CD4-positive, alpha-beta T cell treated with Interleukin-17A for 4 hours (primary cell): ENCODE data around the gene TRIM47.

Experiments used
- DNase-seq: peaks from one replicate; pipeline ENCODE4 v3.0.0-alpha.2; 2020; ENCODE audit warnings: mixed read lengths

Gene TRIM47

GRCh38 chr17:75908201-75908600 is 29.8 kb upstream of the TRIM47 start:
- DNase-seq, result no peak

GRCh38 chr17:75906143-75906884 is 27.9 kb upstream of the TRIM47 start:
- no peak for DNase-seq

DNA sequence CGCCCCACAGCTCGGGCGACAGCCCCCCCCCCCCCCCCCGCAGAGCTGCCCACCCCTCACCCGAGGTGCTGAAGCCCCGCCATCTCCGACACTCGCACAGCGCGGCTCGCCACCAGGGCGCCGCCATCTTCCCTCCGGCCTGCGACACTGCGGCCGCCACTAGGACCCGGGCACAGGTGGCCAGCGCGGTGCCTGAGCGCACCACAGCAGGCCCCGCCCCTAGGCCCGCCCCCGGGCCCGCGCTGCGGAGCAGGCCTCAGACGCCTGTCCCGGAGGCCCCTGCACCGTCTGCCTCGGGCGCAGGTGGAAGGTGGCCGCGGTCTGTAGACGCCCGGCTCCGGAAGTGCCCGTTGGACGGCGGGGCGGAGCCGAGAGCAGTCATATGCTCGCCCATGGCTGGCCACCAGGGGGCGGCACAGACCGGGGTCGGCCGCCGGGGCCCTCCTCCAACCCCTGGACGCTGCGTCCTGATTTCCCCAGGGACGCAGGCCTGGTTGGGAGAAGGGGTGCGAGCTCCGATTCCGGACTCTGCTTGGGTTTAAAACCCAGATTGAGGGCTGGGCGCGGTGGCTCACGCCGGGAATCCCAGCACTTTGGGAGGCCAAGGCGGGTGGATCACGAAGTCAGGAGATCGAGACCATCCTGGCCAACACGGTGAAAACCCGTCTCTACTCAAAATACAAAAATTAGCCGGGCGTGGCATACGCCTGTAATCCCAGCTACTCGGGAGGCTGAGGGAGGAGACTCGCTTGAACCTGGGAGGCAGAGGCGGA is 26.6 kb upstream of the TRIM47 start, which contains the start of gene MRPL38:
TSS of gene MRPL38 (minus strand) at position 136 of the 773 bp plus-strand sequence. CDS start at position 127, 9 bp downstream.
- DNase-seq, result peak; percentile 93

DNA sequence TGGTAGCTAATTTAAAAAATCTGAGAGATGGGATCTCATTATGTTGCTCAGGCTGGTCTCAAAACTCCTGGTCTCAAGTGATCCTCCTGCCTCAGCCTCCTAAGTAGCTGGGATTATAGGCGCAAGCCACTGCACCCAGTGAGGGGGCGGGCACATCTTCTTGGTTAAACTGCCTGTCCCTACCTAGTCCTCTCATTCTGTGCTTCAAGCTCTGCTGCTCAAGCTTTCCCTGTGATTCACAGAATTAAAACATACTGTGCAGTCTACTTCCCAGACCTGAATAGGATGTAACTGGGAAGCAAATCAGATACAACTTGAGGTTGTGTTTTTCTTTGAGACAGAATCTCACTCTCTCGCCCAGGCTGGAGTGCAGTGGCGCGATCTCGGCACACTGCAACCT is 24.0 kb upstream of the TRIM47 start:
- DNase-seq, result no peak

DNA sequence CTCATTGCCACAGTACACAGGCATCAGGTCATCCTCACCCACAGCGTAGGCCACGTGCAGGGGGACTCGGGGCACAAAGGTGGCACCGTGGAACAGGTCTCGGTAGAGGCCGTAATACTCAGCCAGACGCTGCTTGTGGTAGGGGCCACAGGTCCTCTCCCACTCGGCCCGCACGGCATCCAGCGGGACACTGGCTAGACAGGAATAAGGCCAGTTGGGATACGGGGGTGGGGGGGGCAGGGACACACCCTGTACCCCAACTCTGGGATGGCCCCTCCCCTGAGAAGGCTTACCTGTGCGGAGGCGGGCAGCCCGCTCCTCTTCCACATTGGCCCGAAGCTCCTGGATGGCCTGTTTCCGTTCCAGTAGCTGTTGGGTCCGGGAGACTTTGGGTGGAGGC is 23.3 kb upstream of the TRIM47 start:
- DNase-seq, result no peak

DNA sequence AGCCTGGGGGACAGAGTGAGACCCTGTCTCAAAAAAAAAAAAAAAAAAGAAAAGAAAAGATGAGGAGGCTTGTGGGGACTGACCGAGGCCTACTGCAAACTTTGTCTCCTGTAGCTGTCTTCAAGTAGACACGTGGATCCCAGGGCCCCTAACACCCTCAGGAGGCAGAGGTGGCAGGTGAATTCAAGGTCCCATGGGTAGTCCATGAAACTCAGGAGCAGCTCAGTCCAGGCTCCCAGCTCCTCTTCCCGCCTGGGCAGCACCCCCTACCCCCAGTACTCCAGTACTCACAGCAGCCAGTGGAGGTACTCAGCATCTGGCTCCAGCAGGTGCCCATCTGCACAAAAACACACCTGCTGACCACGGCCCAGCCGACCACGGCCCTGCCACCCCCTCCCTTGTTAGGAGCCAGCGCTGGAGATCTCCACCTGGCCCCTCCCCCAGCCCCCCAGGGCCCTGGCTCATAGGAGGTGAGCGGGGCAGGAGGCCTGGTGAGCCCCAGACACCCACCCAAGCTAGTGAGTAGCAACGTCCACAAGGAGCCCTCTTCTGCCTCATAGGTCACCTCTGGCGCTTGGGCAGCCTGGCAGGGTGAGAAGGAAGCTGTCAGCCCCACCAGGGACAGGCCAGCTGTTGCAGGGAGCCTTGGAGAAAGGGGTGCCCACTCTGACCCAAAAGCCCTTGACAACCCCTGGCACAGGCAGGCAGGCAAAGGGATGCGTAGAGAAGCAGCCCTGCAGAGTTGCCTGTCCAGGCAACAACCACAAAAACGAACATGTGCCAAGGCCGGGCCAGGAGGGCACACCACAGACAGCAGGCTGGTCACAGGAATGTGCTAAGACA is 22.5 kb upstream of the TRIM47 start:
- DNase-seq, result no peak

DNA sequence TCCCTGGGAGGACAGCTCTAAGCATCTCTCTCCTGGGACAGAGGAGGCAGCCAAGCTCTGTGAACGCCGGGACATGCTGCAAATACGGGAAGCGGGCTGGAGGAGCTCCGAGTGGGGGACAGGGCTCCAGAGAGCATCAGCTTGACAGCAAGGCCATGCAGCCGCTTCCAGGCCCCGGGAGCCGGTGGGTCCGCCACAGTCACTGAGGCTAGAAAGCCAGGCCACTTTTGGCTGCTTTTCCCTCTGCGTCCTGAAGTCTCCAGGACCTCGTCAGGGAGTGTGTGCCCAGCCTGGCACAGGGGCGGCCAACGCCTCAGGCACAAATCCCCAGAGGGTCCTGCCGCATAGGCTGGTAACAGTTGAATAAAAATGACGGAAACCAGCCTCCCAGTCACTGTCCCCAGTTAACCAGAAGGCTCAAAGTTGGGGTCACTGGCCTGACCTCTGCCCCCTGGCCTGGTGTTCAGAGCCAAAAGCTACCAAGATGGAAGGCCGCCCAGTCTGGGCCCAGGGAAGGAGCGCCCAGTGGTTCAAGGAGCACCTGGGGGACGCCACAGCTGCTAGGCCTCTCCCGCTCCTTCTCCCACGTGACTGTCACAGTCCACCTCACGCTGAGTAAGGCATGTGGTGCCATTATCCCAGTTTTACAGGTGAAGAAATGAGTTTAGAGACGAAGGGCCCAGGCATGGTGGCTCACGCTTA is 21.5 kb upstream of the TRIM47 start:
- no peak for DNase-seq

- no peak for DNase-seq
Measured at GRCh38 chr17:75899353-75899752, 21.0 kb upstream of the TRIM47 start.

DNA sequence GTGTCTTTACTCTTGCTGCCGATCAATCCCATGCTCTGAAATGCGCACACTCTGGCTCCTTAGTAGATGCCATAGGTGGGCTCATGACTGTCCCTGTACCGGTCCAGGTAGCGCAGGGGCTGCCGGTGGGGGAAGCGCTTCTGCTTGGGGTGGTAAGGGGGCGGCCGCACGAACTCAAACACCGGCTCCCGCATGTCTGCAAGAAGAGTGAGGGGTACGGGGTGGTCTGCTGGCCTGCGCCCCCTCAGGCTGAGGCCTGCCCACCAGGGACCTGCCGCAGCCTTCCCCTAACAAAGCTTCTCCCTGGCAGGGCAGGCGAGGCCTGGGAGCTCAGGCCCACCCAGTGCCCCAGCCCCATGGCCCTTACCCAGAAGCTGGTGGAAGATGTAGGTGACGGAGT is 20.4 kb upstream of the TRIM47 start:
- DNase-seq, result no peak

DNA sequence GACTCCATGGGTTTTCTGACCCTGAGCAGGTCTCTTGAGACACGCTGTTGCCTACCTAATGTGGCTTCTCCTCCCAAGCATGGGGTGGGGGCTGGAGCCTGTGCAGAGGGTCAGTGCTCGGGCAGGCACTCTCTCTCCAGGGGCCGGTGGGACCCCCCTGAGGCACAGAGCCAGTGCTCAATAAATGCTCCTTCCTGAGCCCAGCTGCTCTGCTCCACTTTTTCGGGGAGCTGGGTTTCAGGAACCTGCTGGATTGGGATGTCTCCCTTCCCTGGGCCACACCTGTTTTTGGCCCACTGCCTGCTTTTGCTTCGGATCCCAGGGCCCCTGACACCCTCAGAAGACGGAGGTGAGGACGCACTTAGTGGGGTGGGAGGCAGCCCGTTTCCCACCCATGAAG is 19.7 kb upstream of the TRIM47 start:
- no peak for DNase-seq

DNA sequence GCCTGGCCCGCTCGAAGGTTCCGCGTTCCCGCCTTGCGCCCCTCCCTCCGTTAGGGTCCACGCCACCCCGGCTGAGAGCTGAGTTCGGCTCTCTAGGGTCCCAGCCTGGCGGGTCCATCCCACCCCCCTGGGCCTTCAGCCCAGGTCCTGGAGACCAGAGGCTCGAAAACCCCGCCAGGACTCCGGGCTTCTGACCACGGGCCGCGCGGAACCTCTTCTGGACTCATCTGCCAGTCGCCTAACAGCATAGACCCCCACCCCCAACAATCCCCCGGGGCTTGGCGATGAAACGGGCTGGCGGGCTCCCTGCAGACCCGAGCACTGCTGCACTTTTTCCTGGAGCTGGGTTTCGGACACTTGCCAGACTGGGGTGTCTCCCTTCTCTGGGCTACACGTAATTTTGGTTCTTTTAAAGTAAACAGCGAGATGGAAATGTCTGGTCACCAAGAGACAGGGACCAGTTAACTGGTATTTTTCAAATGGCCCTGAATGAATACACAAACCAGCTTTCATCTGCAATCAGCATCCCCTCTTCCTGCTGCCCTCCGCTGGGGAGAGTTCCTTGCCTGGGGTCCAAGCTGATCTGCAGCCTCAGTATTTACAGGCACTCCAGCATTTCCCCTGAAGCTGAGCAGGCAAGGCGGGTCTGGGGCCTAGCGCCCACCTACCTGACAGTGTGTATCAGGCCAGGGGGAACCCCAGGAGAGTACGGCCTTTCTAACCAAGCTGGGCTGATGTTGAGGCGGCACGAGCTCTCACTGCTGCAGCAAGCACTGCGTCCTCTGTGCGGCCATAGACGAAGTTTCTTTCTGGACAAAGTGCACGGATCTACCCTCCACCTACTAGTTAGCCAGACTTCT is 19.0 kb upstream of the TRIM47 start:
- no peak for DNase-seq

DNA sequence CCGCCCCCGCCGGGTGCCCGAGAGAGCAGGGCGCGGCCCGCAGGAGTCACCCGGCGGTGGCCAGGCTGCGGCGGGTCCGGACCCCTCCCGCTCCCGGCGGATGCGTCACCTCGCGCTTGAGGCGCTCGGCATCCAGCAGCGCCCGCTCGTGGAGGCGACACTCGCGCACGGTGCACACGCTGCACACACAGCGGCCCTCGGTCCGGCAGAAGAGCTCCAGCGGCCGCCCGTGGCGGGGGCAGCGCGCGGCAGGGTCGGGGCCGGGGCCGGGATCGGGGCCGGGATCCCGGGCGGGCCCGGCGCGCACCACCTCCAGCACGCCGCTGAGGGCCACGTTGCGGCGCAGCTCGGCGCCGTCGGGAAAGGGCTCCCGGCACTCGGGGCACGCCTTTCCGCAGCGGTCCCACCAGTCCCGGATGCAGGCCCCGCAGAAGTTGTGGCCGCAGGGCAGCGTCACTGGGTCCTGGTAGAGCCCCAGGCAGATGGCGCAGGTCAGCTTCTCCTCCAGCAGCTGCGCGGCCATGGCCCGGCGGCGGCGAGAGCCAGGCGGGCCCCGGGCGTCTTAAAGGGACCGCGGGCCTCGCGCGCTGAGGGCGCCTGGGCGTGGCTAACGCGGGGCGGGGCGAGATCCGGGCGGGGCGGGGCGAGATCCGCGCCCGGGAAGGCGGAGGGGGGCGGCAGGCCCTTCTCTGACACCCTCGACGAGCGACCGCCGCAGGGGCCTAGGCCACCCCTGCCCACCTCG is 18.2 kb upstream of the TRIM47 start, which contains the start of gene TRIM65:
TSS of gene TRIM65 (minus strand) at position 537 of the 745 bp plus-strand sequence. CDS start at position 523, 14 bp downstream.
- DNase-seq, result peak; percentile 87

DNA sequence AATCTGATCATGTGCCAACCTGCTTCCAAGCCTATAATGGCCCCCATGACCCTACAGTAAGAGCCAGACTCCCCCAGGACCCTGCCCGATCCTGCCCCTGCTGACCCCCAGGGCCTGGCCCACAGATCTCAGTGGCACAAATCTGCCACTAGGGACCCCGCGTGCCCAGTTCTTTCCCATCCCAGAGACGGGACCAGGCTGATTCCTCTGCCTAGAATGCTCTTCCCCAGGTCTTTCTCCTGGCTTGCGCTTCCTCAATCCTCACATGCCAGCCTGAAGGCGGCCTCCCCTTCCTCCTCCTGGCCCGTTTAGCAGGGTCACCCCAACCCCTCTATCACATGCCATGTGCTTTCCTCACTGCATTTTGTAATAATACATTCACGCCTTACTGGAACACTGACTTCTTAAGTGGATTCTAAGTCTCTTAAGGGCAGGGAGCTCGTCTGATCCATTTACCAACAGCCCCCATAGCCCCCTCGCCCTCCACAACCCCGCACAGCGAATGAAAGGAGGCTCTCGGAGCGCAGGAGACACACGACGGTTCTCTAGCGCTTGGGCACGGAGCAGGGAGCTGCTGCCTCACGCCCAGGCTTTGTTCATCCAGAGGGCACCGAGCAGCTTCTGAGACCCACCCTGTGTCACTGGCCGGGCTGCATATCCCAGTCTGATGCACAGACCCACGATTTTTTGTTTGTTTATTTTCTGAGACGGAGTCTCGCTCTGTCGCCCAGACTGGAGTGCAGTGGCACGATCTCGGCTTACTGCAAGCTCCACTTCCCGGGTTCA is 17.2 kb upstream of the TRIM47 start:
- DNase-seq, result peak; percentile 23

GRCh38 chr17:75894049-75894733 is 15.8 kb upstream of the TRIM47 start:
- no peak for DNase-seq

- DNase-seq, result no peak
Measured at GRCh38 chr17:75893305-75894048, 15.1 kb upstream of the TRIM47 start.

DNA sequence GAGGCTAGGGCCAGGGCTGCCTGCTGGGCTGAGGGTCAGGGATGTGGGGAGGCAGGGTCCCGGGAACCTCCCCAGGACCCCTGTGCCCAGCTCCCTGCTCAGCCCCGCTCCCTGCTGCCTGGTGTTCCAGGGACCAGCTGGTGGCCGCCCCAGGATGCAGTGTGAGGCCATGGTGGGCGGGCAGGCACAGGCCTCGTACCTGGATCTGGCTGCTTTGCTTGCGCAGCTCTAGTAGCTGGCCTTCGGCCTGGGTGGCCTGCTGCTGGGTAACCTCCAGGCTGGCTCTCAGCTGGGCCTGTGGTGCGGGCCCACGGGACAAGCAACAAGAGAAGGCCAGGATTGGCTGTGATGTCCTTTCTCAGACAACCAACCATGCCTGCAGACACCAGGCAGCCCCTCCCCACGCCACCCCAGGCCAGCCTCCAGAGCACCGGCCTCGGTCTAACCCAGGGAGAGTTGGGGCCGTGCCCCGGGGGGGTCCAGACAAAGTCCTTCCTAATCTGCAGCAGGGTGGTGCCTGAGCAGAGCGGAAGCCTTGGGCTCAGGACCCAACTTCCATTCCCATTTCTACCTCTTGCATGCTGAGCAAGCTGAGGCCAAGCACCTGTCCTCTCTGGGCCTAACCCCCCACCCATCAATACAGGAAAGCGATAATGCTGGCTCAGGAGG is 14.3 kb upstream of the TRIM47 start:
- no peak for DNase-seq

DNA sequence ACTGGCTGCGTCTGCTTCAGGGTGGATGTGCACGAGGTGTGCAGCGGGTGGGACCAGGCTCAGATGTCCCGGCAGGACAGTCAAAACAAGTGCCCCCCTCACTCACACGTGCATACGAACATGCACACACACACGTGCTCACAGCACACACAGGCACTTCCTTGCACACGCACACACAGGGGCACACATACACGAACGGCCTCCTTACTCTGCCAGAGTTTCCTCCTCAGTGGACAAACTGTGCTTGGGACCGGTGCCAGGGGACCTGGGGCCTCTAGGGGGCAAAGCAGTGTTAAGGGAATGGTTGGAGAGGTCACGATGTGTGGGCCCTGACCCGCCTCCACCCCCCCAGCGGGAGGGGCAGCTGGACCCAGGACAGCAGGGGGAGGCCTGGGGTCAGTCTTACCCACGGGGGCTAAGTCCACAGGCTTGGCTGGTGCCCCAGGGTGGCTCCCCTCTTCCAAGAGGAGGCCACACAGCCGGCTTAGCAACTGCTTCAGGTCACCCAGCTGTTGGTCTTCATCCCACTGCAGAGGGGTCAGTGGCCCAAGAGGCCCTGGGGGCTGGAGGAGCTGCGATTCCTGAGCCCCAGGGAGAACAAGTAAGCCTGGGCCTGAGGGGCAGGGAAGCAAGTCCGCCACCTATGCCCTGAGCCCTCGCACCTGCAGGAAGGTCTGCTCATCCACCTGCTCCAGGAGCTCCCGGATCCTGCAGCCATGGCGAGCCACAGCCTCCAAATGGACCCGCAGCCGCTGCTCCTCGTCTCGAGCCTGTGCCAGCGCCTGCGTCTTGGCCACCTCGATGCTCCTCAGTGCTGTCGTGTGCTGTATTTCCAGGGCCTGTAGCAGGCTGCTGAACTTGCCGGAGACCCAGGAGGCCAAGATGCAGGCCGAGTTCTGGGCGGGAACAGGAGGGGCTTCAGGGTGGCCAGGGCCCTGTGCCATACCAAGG is 13.5 kb upstream of the TRIM47 start:
- DNase-seq, result no peak
